22Rv1 (cell line): ENCODE data around the gene SLC27A5.

Source experiments
- CTCF ChIP-seq: fragments of 450-650 bp; IDR thresholded peaks from 2 replicates; pipeline ENCODE4 v1.5.1; 2017; ENCODE audit warnings: mild to moderate bottlenecking
- ZFX ChIP-seq: fragments of 450-650 bp; IDR thresholded peaks from 2 replicates; pipeline ENCODE4 v1.6.1; 2017; ENCODE audit warnings: antibody characterized with exemption, borderline replicate concordance

- TF ChIP-seq CTCF (no peak), ZFX (no peak)
Measured at GRCh38 chr19:58473775-58474174, 38.0 kb downstream of the SLC27A5 start.
